Caki2 (cell line): ENCODE results near the gene SNX25. TPM values are rescaled to one million over a fixed set of nuclear protein-coding genes. Genes with fewer than 3 reads are reported as not detected.
"Not testable (repeated sequence)": the region's sequence is repeated elsewhere in the genome, so short reads cannot be mapped to it uniquely, and the experiment has no call there.

Source experiments
- DNase-seq: peaks from one replicate; pipeline ENCODE4 v3.0.0-alpha.2; 2015; ENCODE audit warnings: low read depth
- in situ Hi-C: cut with HindIII; loops from 2 replicates; pipeline ENCODE4 v1.10.0; 2016; ENCODE audit warnings: low sequenced_read_pairs, low pct_unique_long_range_greater_than_20kb, mixed read lengths
- total RNA-seq: library from RNA; depleted of rRNA; stranded (reverse); fragments of >200 nt; shearing (Covaris generic); gene quantifications from 2 replicates; pipeline ENCODE4 v1.2.3, GENCODE V29; 2014; ENCODE audit warnings: low replicate concordance; rRNA removed

The SNX25 gene
- total RNA-seq: 20.7 and 26.2 TPM in 2 replicates

DNA sequence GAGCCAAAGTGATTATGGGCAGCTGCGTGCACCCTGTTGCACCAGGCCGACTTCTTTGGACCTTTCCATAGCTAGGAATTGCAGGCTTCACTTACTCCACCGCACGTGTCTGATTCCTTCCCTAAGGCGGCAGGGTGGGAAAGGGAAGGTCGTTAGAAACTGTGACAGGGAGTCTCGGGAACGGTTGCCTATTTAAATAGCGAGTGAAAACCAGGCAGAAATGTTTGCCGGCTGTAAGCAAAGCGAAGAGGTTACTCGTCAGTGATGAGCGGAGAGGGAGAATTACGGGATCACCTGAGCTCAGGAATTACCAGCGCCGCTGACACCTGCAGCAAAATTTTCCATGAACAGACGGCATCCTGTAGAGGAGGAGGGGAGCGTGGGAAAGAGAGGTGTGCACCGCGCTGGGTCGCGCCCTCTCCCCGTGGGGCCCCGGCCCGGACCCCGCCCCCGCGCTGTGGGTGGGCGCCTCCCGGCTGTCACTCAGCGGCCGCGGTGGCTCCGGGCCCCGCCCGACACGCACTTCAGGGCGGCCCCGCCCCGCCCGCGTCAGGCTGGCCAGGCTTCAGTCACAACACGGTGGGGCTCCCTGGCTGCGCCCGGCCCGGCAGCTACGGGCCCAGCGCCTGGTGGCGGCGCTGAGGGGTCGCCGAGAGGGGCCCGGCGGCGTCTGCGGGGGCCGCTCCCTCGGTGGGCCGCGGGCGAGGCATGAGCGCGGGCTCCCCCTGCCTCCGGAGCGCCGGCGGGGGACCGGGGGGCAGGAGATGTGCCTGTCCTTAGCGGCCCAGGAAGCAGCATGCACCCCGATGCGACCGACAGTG is at the start of gene SNX25:
TSS of gene SNX25 (plus strand) at position 568 of the 821 bp plus-strand sequence. CDS start at position 797, 229 bp downstream.
- DNase-seq: peak; percentile 88
- in situ Hi-C loops: no loop called here

GRCh38 chr4:185165605-185166063 is 43.8 kb upstream of the SNX25 start:
- in situ Hi-C loops: no loop called here
- DNase-seq: no peak

DNA sequence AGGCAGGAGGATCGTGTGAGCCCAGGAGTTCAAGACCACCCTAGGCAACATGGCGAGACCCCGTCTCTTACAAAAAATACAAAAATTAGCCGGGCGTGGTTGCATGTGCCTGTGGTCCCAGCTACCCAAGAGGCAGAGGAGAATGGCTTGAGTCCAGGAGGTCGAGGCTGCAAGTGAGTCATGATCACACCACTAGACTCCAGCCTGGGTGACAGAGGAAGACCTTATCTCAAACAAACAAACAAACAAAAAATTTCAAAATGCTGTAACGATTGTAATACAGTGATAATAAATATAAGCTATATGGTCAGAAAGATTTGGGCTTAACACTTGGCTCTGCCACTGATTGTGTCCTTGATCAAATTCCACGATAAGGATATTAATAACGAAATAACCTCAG is 42.2 kb upstream of the SNX25 start:
- in situ Hi-C loops: no loop called here

GRCh38 chr4:185171373-185172071 is 37.9 kb upstream of the SNX25 start:
- in situ Hi-C loops: no loop called here
- DNase-seq: no peak

More for the DNA sequence above, 42.2 kb upstream of the SNX25 start:
- DNase-seq: no peak

GRCh38 chr4:185179488-185179887 is 29.9 kb upstream of the SNX25 start:
- in situ Hi-C loops: no loop called here
- DNase-seq: no peak

DNA sequence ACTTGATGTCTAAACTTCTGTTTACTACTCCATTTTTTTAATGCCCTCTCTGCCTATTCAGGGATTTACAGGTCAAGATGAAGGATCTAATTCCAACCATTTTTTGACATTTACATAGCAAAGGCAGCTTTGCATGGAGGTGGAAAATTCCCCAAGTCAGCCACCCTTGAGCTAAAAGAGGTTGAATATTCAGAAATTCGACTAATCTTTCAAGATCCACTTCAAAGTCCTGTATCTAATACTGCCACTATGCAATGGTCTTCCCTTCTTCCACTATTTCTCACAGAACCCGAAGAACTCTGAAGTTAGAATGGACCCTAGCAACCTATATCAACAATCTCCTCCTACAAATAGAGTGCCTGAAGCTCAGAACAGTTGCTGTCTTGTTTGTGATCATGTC is 27.2 kb upstream of the SNX25 start:
- no peak for DNase-seq
- in situ Hi-C loops: no loop called here

DNA sequence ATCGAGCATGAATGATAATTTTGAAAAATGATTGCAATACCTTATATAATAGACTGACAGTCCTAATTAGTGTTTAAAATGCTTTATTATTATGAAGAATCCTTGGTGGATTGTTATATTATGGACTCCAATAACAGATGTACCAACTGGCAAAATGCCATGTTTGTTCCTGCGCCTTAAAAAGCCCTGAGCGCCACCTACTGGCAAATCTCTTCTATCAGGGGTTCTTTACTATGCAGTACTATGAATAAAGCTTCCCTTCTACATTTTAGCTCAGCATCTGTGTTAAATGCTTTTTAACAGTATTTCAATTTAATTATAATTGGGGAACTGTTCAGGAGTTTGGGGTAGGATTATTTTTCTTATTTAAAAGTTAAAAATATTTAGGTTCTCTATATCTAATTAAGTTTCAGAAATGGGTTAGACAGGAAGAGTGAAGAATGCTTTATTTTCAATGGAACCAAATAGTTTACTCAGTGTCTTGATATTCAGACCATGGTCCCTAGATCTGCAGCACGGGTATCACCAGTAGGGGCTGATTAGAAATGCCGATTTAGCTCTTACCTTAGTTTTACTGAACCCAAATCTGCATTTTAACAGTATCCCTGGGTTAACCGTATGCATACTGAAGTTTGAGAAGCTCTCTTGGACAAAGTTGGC is 25.6 kb upstream of the SNX25 start:
- in situ Hi-C loops: no loop called here
- DNase-seq: peak; percentile 36

GRCh38 chr4:185186769-185187168 is 22.6 kb upstream of the SNX25 start:
- DNase-seq: no peak
- in situ Hi-C loops: no loop called here

- in situ Hi-C loops: no loop called here
These were observed 19.6 kb upstream of the SNX25 start for GRCh38 chr4:185189606-185190305.

DNA sequence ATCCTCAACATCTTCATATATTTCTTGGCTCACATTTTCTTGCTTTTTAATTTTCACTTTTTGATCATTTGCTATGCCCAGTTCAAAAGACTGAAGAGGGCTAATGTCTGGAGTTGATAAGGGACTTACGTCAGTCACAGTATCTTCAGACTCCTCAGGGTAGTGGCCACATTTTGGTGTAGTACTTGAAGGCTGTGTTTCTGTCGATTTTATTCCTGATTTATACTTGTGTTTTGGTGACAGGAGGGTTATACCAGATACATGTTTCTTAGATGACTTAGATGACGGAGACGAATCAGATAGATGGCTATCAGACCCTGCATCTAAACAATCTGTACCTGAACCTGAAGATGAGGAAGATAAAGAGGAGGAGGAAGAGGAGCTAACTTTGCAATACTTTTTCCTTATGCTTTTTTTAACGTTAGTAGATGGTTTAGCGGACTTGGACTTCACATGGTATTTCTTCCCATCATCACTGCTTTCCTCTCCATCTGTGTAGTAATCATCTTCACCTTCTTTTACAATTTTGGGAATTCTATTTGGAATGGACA is 19.0 kb upstream of the SNX25 start:
- in situ Hi-C loops: no loop called here

More at GRCh38 chr4:185189606-185190305, 19.6 kb upstream of the SNX25 start:
- no peak for DNase-seq

DNA sequence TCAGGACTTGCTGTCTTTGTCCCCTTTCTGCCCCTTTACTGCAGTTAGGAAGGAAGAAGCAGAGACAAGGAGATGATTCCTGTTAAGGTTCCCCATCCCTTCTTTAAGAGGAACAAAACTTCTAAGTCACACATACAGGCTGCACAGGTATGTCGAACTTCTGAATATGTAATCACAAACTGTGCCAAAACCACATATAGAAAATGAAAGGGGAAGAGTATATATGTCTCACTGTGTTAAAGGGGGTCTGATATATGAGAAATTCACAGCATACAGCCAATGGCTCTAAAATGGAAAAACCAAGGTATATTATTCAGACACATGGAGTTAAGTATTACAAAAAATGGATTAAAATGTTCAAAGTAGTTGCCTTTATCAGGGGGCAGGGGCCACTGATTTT is 17.3 kb upstream of the SNX25 start:
- in situ Hi-C loops: no loop called here

More for the DNA sequence above, 19.0 kb upstream of the SNX25 start:
- no peak for DNase-seq

GRCh38 chr4:185194924-185195888 is 14.2 kb upstream of the SNX25 start:
- DNase-seq: no peak
- in situ Hi-C loops: no loop called here

More for the DNA sequence above, 17.3 kb upstream of the SNX25 start:
- no peak for DNase-seq

DNA sequence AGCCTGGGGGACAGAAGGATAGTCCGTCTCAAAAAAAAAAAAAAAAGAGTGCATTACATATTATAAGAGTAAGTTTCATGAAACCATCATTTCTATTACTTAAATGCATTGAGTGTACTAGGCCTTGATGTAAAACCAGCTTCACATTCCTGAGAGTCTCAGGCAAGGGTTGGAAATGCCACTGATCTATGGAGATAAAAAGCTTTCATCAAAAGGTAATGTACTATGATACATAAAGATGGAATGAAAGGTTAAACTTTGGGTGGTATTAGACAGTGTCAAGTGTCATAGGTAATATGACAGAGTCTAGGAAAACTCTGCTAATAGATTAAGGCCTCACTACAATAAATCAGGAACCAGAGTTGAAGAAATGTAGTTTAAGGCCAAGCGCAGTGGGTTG is 13.0 kb upstream of the SNX25 start:
- in situ Hi-C loops: no loop called here
- no peak for DNase-seq

GRCh38 chr4:185198189-185198588 is 11.2 kb upstream of the SNX25 start:
- in situ Hi-C loops, DNase-seq: not testable (repeated sequence)

DNA sequence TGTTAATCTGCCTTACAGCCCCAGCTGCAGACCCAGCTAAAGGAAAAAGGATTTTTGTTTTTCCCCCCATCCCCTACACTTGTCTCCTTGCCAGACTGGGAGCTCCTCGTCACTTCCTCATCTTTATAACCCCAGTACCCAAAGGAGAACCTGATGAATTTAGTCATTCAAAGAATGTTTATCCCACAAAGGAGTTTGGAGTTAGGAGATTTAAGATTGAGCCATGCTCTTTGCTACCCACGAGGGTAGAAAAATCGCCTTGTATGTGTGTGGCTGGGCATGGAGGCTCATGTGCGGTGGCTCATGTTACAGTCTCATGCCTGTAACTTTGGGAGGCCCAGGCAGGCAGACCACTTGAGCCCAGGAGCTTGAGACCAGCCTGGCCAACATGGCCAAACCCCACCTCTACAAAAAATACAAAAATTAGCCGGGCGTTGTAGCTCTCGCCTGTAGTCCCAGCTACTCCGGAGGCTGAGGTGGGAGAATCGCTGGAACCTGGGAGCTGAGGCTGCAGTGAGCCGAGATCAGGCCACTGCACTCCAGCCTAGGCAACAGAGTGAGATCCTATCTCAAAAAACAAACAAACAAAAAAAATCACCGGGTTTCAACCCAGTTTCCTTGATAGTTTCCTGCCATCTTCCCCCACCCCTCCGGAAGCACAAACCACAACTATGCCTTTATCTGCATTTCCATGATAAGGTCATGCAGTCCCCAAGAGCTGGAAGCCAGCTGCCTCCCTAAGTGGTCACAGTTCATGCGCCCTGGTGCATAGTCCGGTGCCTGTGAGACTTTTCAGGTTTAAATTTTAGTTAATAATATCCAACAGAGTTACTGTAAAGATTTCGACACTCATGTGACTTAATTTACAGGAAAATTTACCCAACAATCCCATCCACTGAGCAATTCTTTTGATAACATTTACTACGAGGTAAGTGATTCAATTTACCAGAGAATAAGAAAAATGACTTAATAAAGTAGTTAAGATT is 7.1 kb upstream of the SNX25 start:
- no peak for DNase-seq
- in situ Hi-C loops: no loop called here

DNA sequence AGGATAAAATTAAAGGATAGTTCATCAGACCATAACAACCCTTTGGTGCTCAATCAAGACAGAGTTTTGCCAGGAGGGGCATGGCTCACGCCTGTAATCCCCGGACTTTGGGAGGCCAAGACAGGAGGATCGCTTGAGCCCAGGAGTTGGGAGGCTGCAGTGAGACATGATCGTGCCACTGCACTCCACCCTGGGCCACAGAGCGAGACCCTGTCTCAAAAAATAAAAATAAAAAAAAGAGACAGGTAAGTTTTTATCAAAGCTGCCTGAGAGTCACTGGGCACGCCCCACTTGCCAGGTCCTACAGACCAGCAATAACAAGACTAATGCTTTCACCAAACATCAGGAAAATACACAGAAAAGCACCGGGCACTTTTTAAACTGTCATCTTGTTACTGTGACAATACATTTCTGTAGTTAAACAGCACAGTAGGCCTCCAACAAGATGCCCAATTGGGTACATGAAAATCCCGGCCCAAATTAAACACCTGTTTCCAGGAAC is 6.4 kb upstream of the SNX25 start:
- in situ Hi-C loops: no loop called here
- DNase-seq: peak; percentile 52
